GM12874 (cell line): ENCODE data around the gene OTOG.

Experiments
- CTCF ChIP-seq: IDR thresholded peaks from 2 replicates; pipeline ENCODE4 v1.5.1; 2011; ENCODE audit warnings: low read depth, mild to moderate bottlenecking, control low read depth, low read length, moderate library complexity; ENCODE audit not compliant: insufficient read depth

The OTOG gene

DNA sequence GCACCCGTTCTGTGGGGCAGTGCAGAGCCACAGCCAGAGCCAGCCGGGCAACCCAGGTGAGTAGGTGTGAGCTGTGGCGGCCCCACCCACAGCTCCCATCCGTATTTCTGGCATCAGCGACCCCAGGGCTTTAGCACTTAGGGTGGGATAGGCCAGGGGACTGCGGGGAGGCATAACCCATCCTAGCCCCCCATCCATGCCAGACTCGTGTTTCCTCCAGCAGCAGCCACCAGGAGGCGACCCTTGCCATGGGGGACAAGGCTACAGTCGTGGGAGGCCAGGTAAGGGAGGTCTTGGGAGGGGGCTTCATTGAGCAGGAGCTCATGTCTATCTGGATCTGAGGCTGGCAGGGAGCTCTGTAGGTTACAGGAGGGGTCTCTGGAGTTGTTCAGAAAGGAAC lies 873 bp downstream of the OTOG start:
- TF ChIP-seq CTCF: no peak

- no peak for TF ChIP-seq CTCF
Observed at GRCh38 chr11:17548444-17548843, 1.4 kb downstream of the OTOG start.

- no peak for TF ChIP-seq CTCF
Observed at GRCh38 chr11:17550450-17551346, 3.6 kb downstream of the OTOG start.

GRCh38 chr11:17551347-17552040 lies 4.4 kb downstream of the OTOG start:
- TF ChIP-seq CTCF: no peak

DNA sequence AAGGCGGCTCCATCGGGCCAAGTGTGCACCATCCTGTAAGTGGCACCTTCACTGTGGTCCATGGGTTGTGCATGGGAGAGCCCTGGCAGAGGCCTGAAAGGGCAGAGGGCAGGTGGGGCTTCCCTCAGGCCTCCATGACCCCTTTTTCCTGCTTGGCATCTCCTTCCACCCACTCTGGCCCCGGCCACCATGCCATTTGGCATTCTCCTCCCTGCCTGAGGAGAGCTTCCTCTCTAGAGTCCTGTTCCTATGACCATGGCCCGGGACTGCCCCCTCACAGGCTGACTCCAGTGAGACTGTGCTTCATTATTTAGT lies 4.9 kb downstream of the OTOG start:
- no peak for TF ChIP-seq CTCF

GRCh38 chr11:17552392-17553248 lies 5.6 kb downstream of the OTOG start:
- TF ChIP-seq CTCF: no peak

DNA sequence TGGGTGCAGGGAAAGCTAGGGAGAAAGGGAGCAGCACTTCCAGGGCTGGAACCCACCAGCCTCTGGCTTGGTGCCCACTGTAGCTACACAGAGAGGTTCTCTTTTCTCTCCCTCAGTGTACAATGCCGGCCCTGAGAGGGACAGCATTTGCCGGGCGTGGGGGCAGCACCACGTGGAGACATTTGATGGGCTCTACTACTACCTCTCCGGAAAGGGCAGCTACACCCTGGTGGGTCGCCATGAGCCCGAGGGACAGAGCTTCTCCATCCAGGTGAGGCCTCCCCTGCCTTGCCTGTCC lies 6.1 kb downstream of the OTOG start:
- TF ChIP-seq CTCF: no peak
